Endodermal cell (in vitro differentiated cells): ENCODE measurements around the gene GCG. TPM values are rescaled to one million over a fixed set of nuclear protein-coding genes. Genes with fewer than 3 reads are reported as not detected.

Experiments used
- DNase-seq: peaks from one replicate; pipeline ENCODE4 v3.0.0-alpha.2; 2017
- H3K27ac ChIP-seq: 2 replicates; pipeline ENCODE4 v1.5.1; 2013; ENCODE audit warnings: mild to moderate bottlenecking, low read depth, low read length, moderate library complexity
- H3K27me3 ChIP-seq: 2 replicates; pipeline ENCODE4 v1.6.1; 2013; ENCODE audit warnings: mild to moderate bottlenecking, low read length, moderate library complexity; ENCODE audit not compliant: insufficient read depth, control insufficient read depth, poor library complexity, severe bottlenecking
- H3K36me3 ChIP-seq: 2 replicates; pipeline ENCODE4 v1.7.0; 2013; ENCODE audit warnings: mild to moderate bottlenecking, low read length, moderate library complexity; ENCODE audit not compliant: control insufficient read depth, insufficient read depth
- H3K4me1 ChIP-seq: one replicate; pipeline ENCODE4 v1.7.0; 2013; ENCODE audit warnings: low read length; ENCODE audit not compliant: control insufficient read depth, insufficient read depth
- H3K4me3 ChIP-seq: 2 replicates; pipeline ENCODE4 v1.5.1; 2013; ENCODE audit warnings: mild to moderate bottlenecking, low read length, moderate library complexity
- H3K9ac ChIP-seq: 2 replicates; pipeline ENCODE4 v1.6.1; 2013; ENCODE audit warnings: mild to moderate bottlenecking, low read length, moderate library complexity; ENCODE audit not compliant: poor library complexity, severe bottlenecking; ENCODE audit errors: extremely low read depth
- H3K9me3 ChIP-seq: 2 replicates; pipeline ENCODE4 v1.6.1; 2013; ENCODE audit warnings: mild to moderate bottlenecking, low read length, moderate library complexity; ENCODE audit not compliant: control insufficient read depth
- H3K27ac Mint-ChIP-seq: 2 replicates; pipeline ENCODE4 v1.8.0; 2020; ENCODE audit warnings: mixed read lengths
- H3K27me3 Mint-ChIP-seq: 2 replicates; pipeline ENCODE4 v1.8.0; 2021; ENCODE audit warnings: mild to moderate bottlenecking, mixed read lengths; ENCODE audit not compliant: insufficient read depth
- H3K36me3 Mint-ChIP-seq: 2 replicates; pipeline ENCODE4 v1.8.0; 2020; ENCODE audit warnings: low read depth, mixed read lengths
- H3K4me1 Mint-ChIP-seq: 2 replicates; pipeline ENCODE4 v1.8.0; 2020; ENCODE audit warnings: mixed read lengths
- H3K4me3 Mint-ChIP-seq: 2 replicates; pipeline ENCODE4 v1.8.0; 2020; ENCODE audit warnings: mild to moderate bottlenecking, moderate library complexity, mixed read lengths
- H3K9me3 Mint-ChIP-seq: 2 replicates; pipeline ENCODE4 v1.8.0; 2020; ENCODE audit warnings: mild to moderate bottlenecking, mixed read lengths
- CTCF ChIP-seq: fragments of 200-600 bp; sonication (generic); conservative IDR thresholded peaks from 2 replicates; pipeline ENCODE4 v1.5.0; 2021; ENCODE audit warnings: antibody characterized with exemption, mild to moderate bottlenecking
- WGBS, 2 experiments: methylation state at CpG; one replicate each; pipeline versions ENCODE4 v1.1.5 to v1.1.7; 2013; ENCODE audit warnings: missing lambda C conversion rate in 2 of 2, mixed read lengths in 1 of 2; ENCODE audit not compliant: insufficient coverage in 1 of 2, insufficient read length in 1 of 2; 5-methylcytosine and 5-hydroxymethylcytosine counted together
- total RNA-seq, 2 donors: library from RNA; stranded (reverse); fragmentation: NEBNext Ultra II Directional in 1 of 2; extraction: Animal tissue kit (Norgen Biotek cat#: 25700) in 1 of 2; gene quantifications; 2 replicates in 1 of 2; 3 replicates in 1 of 2; pipeline ENCODE4 v1.2.1, GENCODE V29; 2021

Gene GCG
- total RNA-seq, 2 donors from 2014 or later = not detected

DNA sequence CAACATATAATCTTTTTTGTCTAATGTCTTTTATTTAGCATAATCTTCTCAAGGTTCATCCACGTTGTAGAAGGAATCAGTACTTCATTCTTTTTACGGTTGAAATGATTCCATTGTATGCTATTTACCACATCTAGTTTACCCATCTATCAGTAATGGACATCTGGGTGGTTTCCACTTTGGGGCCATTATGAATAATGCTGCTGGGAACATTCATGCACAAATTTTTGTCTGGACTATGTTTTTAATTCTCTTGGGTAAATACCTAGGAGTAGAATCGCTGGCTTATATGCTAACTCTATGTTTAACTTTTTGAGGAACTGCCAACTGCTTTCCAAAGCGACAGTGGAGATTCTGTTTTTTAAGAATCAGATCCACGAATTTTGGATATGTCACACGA is 7.4 kb upstream of the GCG start:
- 94 to 95% methylated on average over 5 to 6 of the region's 6 CpGs for WGBS, 2 experiments
- Mint-ChIP-seq H3K36me3 (no peaks in the 10 kb centered on the region), H3K9me3 (no peaks in the 10 kb centered on the region), H3K27me3 (no peaks in the 10 kb centered on the region), H3K27ac (no peak overlapping the region), H3K4me3 (no peak overlapping the region), H3K4me1 (no peaks in the 10 kb centered on the region)
- Histone ChIP-seq H3K27me3 (no peaks in the 10 kb centered on the region), H3K36me3 (no peaks in the 10 kb centered on the region), H3K27ac (no peak overlapping the region), H3K9me3 (no peaks in the 10 kb centered on the region), H3K4me1 (no peaks in the 10 kb centered on the region), H3K4me3 (no peak overlapping the region), H3K9ac (no peak overlapping the region)
- DNase-seq = no peak
- TF ChIP-seq CTCF = no peak

- DNase-seq = no peak
- Mint-ChIP-seq H3K4me1 (no peaks in the 10 kb centered on the region), H3K9me3 (no peaks in the 10 kb centered on the region), H3K36me3 (no peaks in the 10 kb centered on the region), H3K4me3 (no peak overlapping the region), H3K27me3 (peaks cover 3% of the 10 kb centered on the region), H3K27ac (no peak overlapping the region)
- Histone ChIP-seq H3K4me3 (no peak overlapping the region), H3K9ac (no peak overlapping the region), H3K36me3 (no peaks in the 10 kb centered on the region), H3K9me3 (no peaks in the 10 kb centered on the region), H3K4me1 (no peaks in the 10 kb centered on the region), H3K27me3 (no peaks in the 10 kb centered on the region), H3K27ac (no peak overlapping the region)
- TF ChIP-seq CTCF = no peak
- 87 to 95% methylated on average over 3 of the region's 3 CpGs for WGBS, 2 experiments
Measured at GRCh38 chr2:162156149-162156548, 4.1 kb upstream of the GCG start.

DNA sequence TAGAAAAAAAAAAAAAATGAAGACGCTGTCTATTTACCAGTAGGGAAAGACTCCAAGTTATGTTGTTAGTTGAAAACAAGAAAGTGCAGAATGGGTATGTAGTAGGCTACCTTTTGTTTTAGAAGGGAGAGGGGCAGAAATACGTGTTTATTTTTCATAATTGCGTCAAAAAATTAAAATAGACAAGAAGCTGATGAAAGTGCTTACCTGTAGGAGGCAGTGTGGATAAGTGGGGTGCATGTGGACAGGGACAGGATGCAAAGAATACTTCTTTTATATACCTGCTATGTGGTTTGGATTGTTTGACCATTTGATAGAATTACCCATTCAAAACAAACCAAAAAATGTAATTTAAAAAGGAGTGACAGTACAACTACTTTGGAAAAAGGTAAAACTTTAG is 3.0 kb upstream of the GCG start:
- no peak for DNase-seq
- Mint-ChIP-seq H3K27ac (no peak overlapping the region), H3K27me3 (peaks cover 3% of the 10 kb centered on the region), H3K36me3 (no peaks in the 10 kb centered on the region), H3K9me3 (no peaks in the 10 kb centered on the region), H3K4me3 (no peak overlapping the region), H3K4me1 (no peaks in the 10 kb centered on the region)
- Histone ChIP-seq H3K4me1 (no peaks in the 10 kb centered on the region), H3K9ac (no peak overlapping the region), H3K27me3 (no peaks in the 10 kb centered on the region), H3K27ac (no peak overlapping the region), H3K9me3 (no peaks in the 10 kb centered on the region), H3K4me3 (no peak overlapping the region), H3K36me3 (no peaks in the 10 kb centered on the region)
- TF ChIP-seq CTCF = peak; percentile 45
- 60 to 86% methylated on average over 1 to 3 of the region's 3 CpGs for WGBS, 2 experiments
